K562 (cell line): Measurements from ENCODE around the gene TCF4. TPM values are rescaled to one million over a fixed set of nuclear protein-coding genes. Genes with fewer than 3 reads are reported as not detected.

Source experiments
- ATAC-seq: fragments of 200-7000 bp; cut with Tn5 transposase; 3 replicates; pipeline ENCODE4 v1.9.1; 2020; ENCODE audit warnings: moderate library complexity
- BruUV-seq: library from RNA; stranded (reverse); fragments of 400-500 nt; replicated peaks from 2 replicates; lab custom pipeline; 2021; lab: Mats Ljungman, UMichigan
- CTCF ChIA-PET: fragments of 300-600 bp; formaldehyde crosslinking; extraction: SDS; loops from one replicate; lab custom pipeline; 2021; ENCODE audit warnings: low intra/inter-chr PET ratio; lab: Yijun Ruan, JAX
- POLR2A ChIA-PET: fragments of 300-600, 350-650 bp; sonication (Branson Sonifier 250); formaldehyde crosslinking; extraction: SDS; loops from one replicate; lab custom pipeline; 2021; ENCODE audit warnings: antibody characterized with exemption, inconsistent platforms; lab: Yijun Ruan, JAX
- DNase-seq, 4 experiments: peaks; one replicate each; pipeline versions ENCODE4 v3.0.0 to v3.0.0-alpha.2; 2011 to 2018; ENCODE audit warnings: low spot score in 3 of 4, mixed read lengths in 3 of 4; ENCODE audit errors: extremely low read depth in 1 of 4
- FAIRE-seq: peaks from 2 replicates; lab custom pipeline; 2011; peaks lifted over from hg19 to GRCh38; lab: Jason Lieb, UNC
- H2AFZ ChIP-seq: 2 replicates; pipeline ENCODE4 v1.6.0; 2011; ENCODE audit warnings: low read depth, low read length, control low read depth, inconsistent platforms
- H3K27ac ChIP-seq: fragments of 200-600 bp; 3 replicates; pipeline ENCODE4 v1.8.0; 2011; ENCODE audit warnings: low read depth, mild to moderate bottlenecking, control low read depth, inconsistent platforms, low read length, moderate library complexity, mixed read lengths; ENCODE audit errors: extremely low read depth
- H3K27me3 ChIP-seq, 2 experiments: fragments of 300-600 bp in 1 of 2; 2 replicates in 1 of 2; 3 replicates in 1 of 2; pipeline versions ENCODE4 v1.6.0 to v1.8.0; 2011; ENCODE audit warnings: inconsistent platforms in 2 of 2, low read length in 2 of 2, mild to moderate bottlenecking in 1 of 2, mixed read lengths in 1 of 2, moderate library complexity in 1 of 2; ENCODE audit not compliant: control insufficient read depth in 2 of 2, insufficient read depth in 2 of 2
- H3K36me3 ChIP-seq: fragments of 300-600 bp; 3 replicates; pipeline ENCODE4 v1.8.0; 2011; ENCODE audit warnings: mild to moderate bottlenecking, low read length, inconsistent platforms; ENCODE audit not compliant: control insufficient read depth, insufficient read depth
- H3K4me1 ChIP-seq, 2 experiments: fragments of 200-600 bp in 1 of 2; replicated peaks in 1 of 2; 2 replicates in 1 of 2; 3 replicates in 1 of 2; pipeline versions ENCODE4 v1.5.1 to v1.8.0; 2011; ENCODE audit warnings: inconsistent platforms in 2 of 2, low read length in 2 of 2, mild to moderate bottlenecking in 1 of 2, mixed read lengths in 1 of 2, moderate library complexity in 1 of 2; ENCODE audit not compliant: control insufficient read depth in 2 of 2, insufficient read depth in 2 of 2
- H3K4me2 ChIP-seq: 2 replicates; pipeline ENCODE4 v1.6.1; 2011; ENCODE audit warnings: low read length, control low read depth, inconsistent platforms, mixed read lengths; ENCODE audit not compliant: insufficient read depth
- H3K4me3 ChIP-seq: fragments of 200-600 bp; sonication (generic), shearing (Covaris generic); 2 replicates; pipeline ENCODE4 v1.5.1; 2016; ENCODE audit warnings: control low read depth, inconsistent platforms
- H3K79me2 ChIP-seq: fragments of 200-600 bp; 3 replicates; pipeline ENCODE4 v1.8.0; 2011; ENCODE audit warnings: low read length, inconsistent platforms; ENCODE audit not compliant: control insufficient read depth, insufficient read depth
- H3K9ac ChIP-seq, 2 experiments: 2 replicates each; pipeline versions ENCODE4 v1.6.0 to v1.6.1; 2011; ENCODE audit warnings: low read depth in 2 of 2, low read length in 2 of 2, control low read depth in 1 of 2, inconsistent platforms in 1 of 2, mild to moderate bottlenecking in 1 of 2, mixed read lengths in 1 of 2; ENCODE audit not compliant: insufficient read depth in 1 of 2
- H3K9me1 ChIP-seq: one replicate; pipeline ENCODE4 v1.6.0; 2011; ENCODE audit warnings: inconsistent platforms, mild to moderate bottlenecking, low read length, moderate library complexity; ENCODE audit not compliant: control insufficient read depth, insufficient read depth
- H3K9me3 ChIP-seq: replicated peaks from 2 replicates; pipeline ENCODE4 v1.5.1; 2011; ENCODE audit warnings: low read depth, low read length, inconsistent platforms; ENCODE audit not compliant: control insufficient read depth, insufficient read depth
- H4K20me1 ChIP-seq: replicated peaks from 2 replicates; pipeline ENCODE4 v1.6.1; 2011; ENCODE audit warnings: low read length, inconsistent platforms, mixed read lengths; ENCODE audit not compliant: control insufficient read depth, insufficient read depth
- ARID1B ChIP-seq: fragments of 450-650 bp; IDR thresholded peaks from 2 replicates; pipeline ENCODE4 v1.6.1; 2016; ENCODE audit warnings: antibody characterized with exemption, mild to moderate bottlenecking, inconsistent platforms
- CHD1 ChIP-seq: fragments of 200-600 bp; sonication (generic); IDR thresholded peaks from one replicate; pipeline ENCODE4 v1.6.1; 2012; ENCODE audit warnings: mild to moderate bottlenecking, moderate library complexity, low read length, inconsistent platforms
- EGR1 ChIP-seq: fragments of 450-650 bp; conservative IDR thresholded peaks from 2 replicates; pipeline ENCODE4 v1.6.1; 2017; ENCODE audit warnings: mild to moderate bottlenecking
- FOSL1 ChIP-seq: fragments of 200-800 bp; sonication (Bioruptor generic); conservative IDR thresholded peaks from 2 replicates; pipeline ENCODE4 v1.6.1; 2016; ENCODE audit warnings: missing genetic modification characterization, missing compliant biosample characterization
- FOXP1 ChIP-seq: sonication (generic); formaldehyde crosslinking; IDR thresholded peaks from 2 replicates; pipeline ENCODE4 v1.8.0; 2022; ENCODE audit warnings: mild to moderate bottlenecking, missing genetic modification reagents
- KDM1A ChIP-seq, 2 experiments: fragments of 450-650 bp; IDR thresholded peaks; 2 replicates each; pipeline ENCODE4 v1.6.1; 2016; ENCODE audit warnings: mild to moderate bottlenecking in 2 of 2
- KLF1 ChIP-seq: fragments of 450-650 bp; IDR thresholded peaks from 2 replicates; pipeline ENCODE4 v1.6.1; 2016; ENCODE audit warnings: missing genetic modification characterization, missing compliant biosample characterization
- NFYB ChIP-seq: IDR thresholded peaks from 2 replicates; pipeline ENCODE4 v1.6.1; 2011; ENCODE audit warnings: mild to moderate bottlenecking, moderate library complexity; ENCODE audit not compliant: insufficient read length; ENCODE audit errors: extremely low read depth
- PHF20 ChIP-seq: fragments of 450-650 bp; IDR thresholded peaks from 2 replicates; pipeline ENCODE4 v1.6.1; 2018; ENCODE audit not compliant: partially characterized antibody
- PURB ChIP-seq: sonication (generic); formaldehyde crosslinking; IDR thresholded peaks from 2 replicates; pipeline ENCODE4 v1.9.0; 2021; ENCODE audit warnings: low read depth, mild to moderate bottlenecking, missing genetic modification reagents
- ZNF174 ChIP-seq: fragments of 250-450 bp; sonication (Bioruptor Pico); IDR thresholded peaks from 2 replicates; pipeline ENCODE4 v1.4.0; 2020; ENCODE audit warnings: mild to moderate bottlenecking
- ZNF253 ChIP-seq: fragments of 250-450 bp; sonication (Bioruptor Pico); conservative IDR thresholded peaks from 2 replicates; pipeline ENCODE4 v1.6.1; 2021; ENCODE audit warnings: mild to moderate bottlenecking
- WGBS: fragments of 100-300 bp; shearing (Covaris generic); methylation state at CpG from one replicate; pipeline ENCODE4 v1.1.6; 2016; ENCODE audit warnings: low coverage, mixed read lengths; ENCODE audit not compliant: insufficient coverage; ENCODE audit errors: missing lambda C conversion rate; 5-methylcytosine and 5-hydroxymethylcytosine counted together
- in situ Hi-C: fragments of 300-500 bp; cut with MboI; formaldehyde crosslinking; loops from 4 replicates; pipeline ENCODE4 v1.15.0; 2018; ENCODE audit warnings: inconsistent platforms, mixed read lengths
- intact Hi-C: fragments of 100-400 bp; cut with micrococcal nuclease; formaldehyde crosslinking; loops from 2 replicates; pipeline ENCODE4 v1.14.2; 2022
- polyA plus RNA-seq, 8 experiments: library from polyadenylated mRNA; depleted of rRNA in 4 of 8; stranded (reverse) in 5 of 8; unstranded in 3 of 8; fragments of >200 nt; fragmentation: Nextera tagmentation in 2 of 8; fragmentation: Illumina TruSeq in 1 of 8; extraction: Ambion mirVana in 2 of 8; extraction: Trizol in 1 of 8; gene quantifications; 2 replicates each; pipeline versions ENCODE4 v1.2.1 to v1.2.3, GENCODE V29; 2011 to 2014; ENCODE audit warnings: inconsistent platforms in 1 of 8, missing spikeins in 1 of 8
- total RNA-seq, 7 experiments: library from RNA; depleted of rRNA in 6 of 7; stranded (reverse); fragments of >200 nt in 6 of 7; fragmentation: Illumina TruSeq in 2 of 7; extraction: Trizol in 2 of 7; gene quantifications; 2 replicates each; pipeline versions ENCODE4 v1.2.1 to v1.2.3, GENCODE V29; 2011 to 2021; ENCODE audit warnings: low replicate concordance in 1 of 7
- TF ChIP-seq, protein P1 (sequence below): fragments of 450-650 bp; formaldehyde crosslinking; conservative IDR thresholded peaks from 2 replicates; pipeline ENCODE4 v1.4.0; 2022; ENCODE audit warnings: mild to moderate bottlenecking, missing genetic modification characterization
- TF ChIP-seq, protein P2 (sequence below), 2 experiments: IDR thresholded peaks; 2 replicates each; pipeline ENCODE4 v1.6.1; 2011; ENCODE audit warnings: borderline replicate concordance in 1 of 2, control low read depth in 1 of 2, low read depth in 1 of 2, low read length in 1 of 2, mild to moderate bottlenecking in 1 of 2, mixed read lengths in 1 of 2, moderate library complexity in 1 of 2; ENCODE audit not compliant: insufficient read depth in 1 of 2, insufficient read length in 1 of 2, poor library complexity in 1 of 2, severe bottlenecking in 1 of 2; ENCODE audit errors: extremely low read depth in 1 of 2

Gene TCF4
- total and polyA plus RNA-seq, 9 of the 15 experiments (the other 6 are each of a cell fraction or from before 2014, with no cell fraction given) = 4.8 to 24.7 (median 15.2) TPM

DNA sequence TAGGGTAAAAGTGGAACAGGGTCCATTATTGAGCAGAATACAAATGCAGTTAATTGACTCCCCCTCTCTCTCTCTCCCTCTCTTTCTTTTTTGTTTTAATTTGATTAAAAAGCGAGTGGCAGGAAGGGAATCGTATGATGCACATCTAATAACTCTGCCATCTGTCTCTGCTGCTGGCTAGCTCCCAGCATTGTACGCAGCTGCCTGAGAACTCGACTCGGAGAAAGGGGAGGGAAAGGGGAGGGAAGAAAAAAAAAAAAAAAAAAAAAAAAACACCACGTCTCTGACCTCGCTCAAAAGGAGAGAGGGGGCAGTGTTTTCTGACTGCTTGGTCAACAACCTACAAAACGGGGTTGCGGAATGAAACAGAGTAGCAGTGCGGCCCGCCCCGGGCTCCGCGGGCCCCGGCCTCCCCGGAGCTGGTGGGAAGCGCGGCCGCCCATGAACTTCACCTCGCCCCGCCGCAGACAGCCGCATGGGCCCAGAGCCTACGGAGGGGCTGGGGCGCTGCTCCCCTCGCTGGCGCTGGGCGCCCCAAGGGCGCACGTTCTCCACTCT is 265.7 kb downstream of the TCF4 start:
- Histone ChIP-seq H3K9me3 (no peaks in the 10 kb centered on the region), H3K9me1 (no peaks in the 10 kb centered on the region), H3K4me2 (no peak overlapping the region), H3K36me3 (no peaks in the 10 kb centered on the region), H3K27me3 (no peaks in the 10 kb centered on the region), H3K4me1 (no peaks in the 10 kb centered on the region), H3K9ac (no peak overlapping the region), H3K79me2 (no peaks in the 10 kb centered on the region), H3K4me3 (no peak overlapping the region), H3K27ac (no peak overlapping the region), H2AFZ (no peak overlapping the region), H4K20me1 (no peaks in the 10 kb centered on the region)
- FAIRE-seq (no peak), DNase-seq (no peak), ATAC-seq (no peak)
- ChIA-PET CTCF (no interaction called here), POLR2A (no interaction called here)
- intact Hi-C loops = no loop called here
- BruUV-seq = no TSS peak
- WGBS = no CpG with 5 or more reads among the region's 30 CpGs
- no peak for TF ChIP-seq ZNF174
- no peak for TF ChIP-seq ARID1B
- TF ChIP-seq ZNF253 (CRISPR knock-in tag) = no peak
- no peak for TF ChIP-seq KDM1A (IDR thresholded peaks at IDR 0.05)
- TF ChIP-seq FOSL1 = no peak
- no peak for TF ChIP-seq EGR1
- no peak for TF ChIP-seq NFYB
- TF ChIP-seq FOXP1 (CRISPR knock-in tag) = no peak
- TF ChIP-seq, protein P1, sequence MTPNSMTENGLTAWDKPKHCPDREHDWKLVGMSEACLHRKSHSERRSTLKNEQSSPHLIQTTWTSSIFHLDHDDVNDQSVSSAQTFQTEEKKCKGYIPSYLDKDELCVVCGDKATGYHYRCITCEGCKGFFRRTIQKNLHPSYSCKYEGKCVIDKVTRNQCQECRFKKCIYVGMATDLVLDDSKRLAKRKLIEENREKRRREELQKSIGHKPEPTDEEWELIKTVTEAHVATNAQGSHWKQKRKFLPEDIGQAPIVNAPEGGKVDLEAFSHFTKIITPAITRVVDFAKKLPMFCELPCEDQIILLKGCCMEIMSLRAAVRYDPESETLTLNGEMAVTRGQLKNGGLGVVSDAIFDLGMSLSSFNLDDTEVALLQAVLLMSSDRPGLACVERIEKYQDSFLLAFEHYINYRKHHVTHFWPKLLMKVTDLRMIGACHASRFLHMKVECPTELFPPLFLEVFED = no peak
- TF ChIP-seq PHF20 = no peak
- no peak for TF ChIP-seq KLF1
- TF ChIP-seq CHD1 = no peak
- no peak for TF ChIP-seq PURB (CRISPR knock-in tag)
- TF ChIP-seq, protein P2, sequence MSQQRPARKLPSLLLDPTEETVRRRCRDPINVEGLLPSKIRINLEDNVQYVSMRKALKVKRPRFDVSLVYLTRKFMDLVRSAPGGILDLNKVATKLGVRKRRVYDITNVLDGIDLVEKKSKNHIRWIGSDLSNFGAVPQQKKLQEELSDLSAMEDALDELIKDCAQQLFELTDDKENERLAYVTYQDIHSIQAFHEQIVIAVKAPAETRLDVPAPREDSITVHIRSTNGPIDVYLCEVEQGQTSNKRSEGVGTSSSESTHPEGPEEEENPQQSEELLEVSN (IDR thresholded peaks at IDR 0.05; ENCODE audit: borderline replicate concordance in 1 of 2, extremely low read depth in 1 of 2, insufficient read depth in 1 of 2, insufficient read length in 1 of 2, low read depth in 1 of 2, low read length in 1 of 2, poor library complexity in 1 of 2, severe bottlenecking in 1 of 2) = no peak
- in situ Hi-C loops = no loop called here
